Astrocyte of the hippocampus (primary cell): Measurements from ENCODE around the gene CD200R1.
A peak's percentile ranks its signal among the peaks of the same experiment; 100 is the strongest.

Source experiments
- DNase-seq: peaks from one replicate; pipeline ENCODE4 v3.0.0; 2011; ENCODE audit warnings: low read depth, low spot score

CD200R1 gene, protein sequence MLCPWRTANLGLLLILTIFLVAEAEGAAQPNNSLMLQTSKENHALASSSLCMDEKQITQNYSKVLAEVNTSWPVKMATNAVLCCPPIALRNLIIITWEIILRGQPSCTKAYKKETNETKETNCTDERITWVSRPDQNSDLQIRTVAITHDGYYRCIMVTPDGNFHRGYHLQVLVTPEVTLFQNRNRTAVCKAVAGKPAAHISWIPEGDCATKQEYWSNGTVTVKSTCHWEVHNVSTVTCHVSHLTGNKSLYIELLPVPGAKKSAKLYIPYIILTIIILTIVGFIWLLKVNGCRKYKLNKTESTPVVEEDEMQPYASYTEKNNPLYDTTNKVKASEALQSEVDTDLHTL

DNA sequence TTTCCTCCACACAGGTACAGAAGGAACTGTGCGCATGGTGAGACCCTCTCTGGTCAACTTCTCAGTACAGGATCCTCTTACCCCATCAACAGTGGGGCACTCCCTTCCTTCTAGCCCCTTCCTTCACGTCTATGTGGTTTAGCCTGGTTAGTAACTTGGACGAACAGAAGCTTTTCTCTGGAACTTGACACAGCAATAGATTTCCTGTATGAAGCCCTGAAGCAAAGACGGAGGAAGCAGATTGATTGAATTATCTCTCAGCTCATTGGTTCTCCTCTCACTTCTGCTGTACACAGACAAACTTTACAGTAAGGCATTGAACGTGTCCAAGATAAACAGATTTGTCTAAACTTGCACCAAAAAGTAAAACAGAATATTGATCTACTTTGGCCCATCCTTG lies at the start of gene CD200R1:
TSS of gene CD200R1 (minus strand) at position 210 of the 400 bp plus-strand sequence. CDS start 246 bp downstream, outside the sequence.
- no peak for DNase-seq

DNA sequence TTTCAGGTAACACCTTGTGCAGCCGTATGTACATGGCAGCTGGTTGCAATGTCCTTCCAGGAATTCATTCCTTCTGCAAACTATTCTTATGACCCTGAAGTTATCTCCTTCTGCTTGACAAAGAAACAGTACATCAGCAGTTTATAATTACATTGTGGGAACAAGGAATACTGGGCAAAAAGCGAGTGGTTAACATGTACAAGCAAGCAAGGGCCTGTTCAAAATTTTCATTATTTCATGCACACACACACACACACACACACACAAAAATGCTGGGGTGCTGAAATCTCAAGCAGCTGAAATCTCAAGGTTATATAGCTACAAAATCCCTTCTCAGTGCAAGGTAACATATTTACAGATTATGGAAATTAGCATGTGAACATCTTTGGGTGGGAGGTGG lies 46.6 kb upstream of the CD200R1 start:
- no peak for DNase-seq

DNA sequence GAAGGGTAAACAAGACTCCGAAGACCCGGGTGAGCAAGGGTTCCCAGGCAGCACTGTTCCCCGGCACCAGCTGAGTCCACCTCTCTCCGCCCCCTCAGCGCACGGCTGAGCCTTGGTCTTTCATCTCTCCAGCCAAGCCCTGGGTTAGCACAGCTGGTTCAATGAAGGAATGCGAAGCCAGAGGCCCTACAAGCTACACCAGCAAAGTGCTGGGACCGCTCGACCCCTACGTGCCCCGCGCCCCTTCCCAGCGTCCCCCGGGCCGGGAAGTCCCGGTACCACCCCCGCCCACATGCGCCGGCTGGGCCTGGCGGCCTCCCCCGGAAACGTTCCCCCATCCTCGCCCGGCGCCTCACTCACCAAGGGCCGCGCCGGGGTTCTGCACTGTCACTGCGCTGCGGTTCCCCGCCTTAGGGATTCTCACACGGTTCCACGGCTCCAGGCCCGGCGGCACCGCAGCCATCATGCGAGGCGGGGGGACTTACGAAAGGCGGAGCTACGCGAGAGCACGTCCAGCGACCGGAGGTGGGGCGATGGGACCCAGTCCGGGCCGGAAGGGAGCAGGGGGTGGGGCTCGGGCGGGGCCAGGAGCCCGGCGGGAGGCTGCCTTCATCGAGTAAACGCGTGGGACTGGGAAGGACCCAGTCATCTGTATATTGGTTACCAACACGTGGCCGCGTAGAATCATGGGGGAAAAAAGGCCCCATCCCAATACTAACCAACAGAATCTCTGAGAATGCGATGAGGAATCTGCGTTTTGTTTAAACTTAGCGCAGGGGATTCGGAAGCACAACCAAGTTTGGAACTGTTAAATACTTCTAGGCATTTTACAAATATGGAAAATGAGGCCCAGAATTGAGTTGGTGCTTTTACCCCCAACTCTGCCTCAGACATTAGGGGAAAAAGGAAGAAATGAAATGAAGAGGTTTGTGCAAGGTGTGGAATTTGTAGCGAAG lies 44.6 kb upstream of the CD200R1 start:
- peak; percentile 98 for DNase-seq

DNA sequence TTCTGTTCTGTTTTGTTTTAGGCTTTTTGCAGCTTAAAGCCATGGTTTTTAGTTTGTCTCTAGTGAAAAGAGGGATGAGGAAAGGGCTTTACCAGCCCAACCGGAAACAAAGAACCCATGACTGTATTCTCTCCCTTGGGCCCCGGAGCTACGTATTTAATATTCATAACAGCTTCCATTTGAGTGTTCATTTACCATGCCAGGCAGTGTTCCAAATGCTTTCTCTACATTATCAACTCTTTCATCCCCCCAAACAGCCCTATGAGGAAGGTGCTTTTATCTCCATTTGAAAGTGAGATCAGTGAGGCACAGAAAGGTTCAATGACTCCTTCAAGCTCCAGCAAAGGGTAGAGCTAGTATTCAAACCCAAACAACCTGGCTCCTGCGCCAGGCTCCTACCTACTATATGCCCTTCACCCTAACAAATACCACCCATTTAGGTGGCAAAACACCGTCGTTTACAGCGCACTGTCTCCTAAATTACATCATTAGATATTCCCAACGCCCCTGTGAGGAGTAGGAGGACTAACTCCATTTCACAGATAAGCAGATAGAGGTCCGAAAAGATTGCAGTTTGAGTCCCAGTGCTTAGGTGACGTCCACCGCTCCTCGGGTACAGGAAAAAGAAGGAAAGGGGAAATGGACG lies 43.8 kb upstream of the CD200R1 start:
- peak; percentile 33 for DNase-seq

DNA sequence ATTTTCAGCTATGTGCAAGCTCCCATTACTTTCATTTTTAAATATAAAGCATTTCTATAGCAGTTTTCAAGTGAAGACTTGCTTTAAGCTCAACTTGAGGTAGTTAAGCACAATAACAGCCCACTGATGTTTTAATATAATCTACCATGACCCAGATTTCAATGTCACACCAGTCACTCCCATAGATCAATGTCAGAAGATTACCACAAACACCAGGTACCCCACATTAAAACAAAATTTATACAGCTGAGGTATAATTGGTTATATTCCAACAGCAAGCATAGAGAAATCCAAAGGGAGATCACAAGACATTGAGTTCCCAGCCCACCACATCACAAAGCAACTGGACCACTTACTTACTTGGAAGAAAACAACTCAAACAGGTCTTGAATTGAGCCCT lies 38.7 kb upstream of the CD200R1 start:
- no peak for DNase-seq

DNA sequence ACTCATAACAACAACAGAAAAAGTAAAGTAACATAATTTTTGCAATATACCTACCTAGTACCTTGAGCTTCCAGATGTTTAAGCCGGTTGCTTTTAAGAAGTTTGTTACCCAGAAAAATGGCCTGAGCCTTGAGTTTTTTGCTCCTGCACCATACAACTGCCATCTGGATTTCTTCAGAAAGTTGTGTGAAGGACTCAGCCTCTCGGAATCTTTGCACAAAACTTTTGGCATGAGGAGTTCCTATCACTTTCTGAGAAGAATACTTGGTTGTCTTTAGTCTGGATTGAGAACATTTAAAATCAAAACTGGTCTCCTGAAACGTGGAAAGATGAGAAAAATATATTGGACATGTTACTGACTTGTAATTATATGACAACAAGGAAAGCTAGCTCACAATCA lies 33.2 kb upstream of the CD200R1 start:
- no peak for DNase-seq

DNA sequence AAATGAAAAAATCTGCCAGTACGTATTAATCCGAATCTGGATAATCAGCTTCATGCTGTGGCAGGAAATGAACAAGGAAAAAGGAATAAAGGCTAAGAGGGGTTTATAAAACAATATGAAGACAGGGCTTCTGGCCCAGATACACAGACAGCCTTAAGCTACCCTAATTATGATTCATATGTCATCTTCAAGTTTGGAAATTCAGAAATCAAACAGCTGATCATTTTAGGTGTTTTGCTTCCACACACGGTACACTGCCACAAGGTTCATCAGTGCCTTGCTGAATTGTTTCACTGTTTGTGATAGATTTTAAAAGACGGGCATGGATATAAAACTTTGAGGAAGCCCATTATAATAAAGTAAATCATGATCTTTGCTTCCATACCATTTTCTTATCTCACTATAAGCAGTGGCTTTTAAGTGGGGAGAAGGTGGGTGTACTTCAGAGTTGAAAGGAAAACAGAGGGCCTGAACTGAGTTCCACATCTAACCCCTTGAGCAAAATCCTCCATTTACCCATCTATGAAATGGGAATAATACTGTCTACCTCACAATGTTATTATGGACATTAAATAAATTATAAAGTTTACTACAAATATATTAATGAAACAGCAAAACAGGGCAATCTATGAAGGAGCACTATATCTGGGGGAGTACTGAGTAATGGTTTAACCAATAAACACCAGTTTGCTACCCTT lies 31.6 kb upstream of the CD200R1 start:
- DNase-seq, result no peak

DNA sequence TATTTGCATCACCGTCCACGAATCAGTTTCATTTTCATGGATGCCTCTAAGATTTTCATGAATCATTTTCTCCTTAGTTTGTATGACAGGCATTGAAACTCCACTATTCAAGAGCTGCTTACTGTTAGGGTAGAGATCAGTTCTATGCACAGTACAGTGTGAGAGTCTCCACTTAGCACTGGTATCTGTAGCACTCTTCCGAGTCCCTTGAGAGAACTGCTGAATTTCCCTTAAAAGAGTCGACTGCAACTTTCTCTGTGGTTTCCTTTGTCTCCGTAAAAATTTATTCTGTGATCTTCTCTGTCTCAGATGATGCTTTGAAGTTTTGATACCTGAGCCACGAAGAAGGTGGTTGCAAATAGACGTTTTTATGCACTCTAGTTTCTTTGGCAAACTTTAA lies 30.7 kb upstream of the CD200R1 start:
- DNase-seq, result no peak

DNA sequence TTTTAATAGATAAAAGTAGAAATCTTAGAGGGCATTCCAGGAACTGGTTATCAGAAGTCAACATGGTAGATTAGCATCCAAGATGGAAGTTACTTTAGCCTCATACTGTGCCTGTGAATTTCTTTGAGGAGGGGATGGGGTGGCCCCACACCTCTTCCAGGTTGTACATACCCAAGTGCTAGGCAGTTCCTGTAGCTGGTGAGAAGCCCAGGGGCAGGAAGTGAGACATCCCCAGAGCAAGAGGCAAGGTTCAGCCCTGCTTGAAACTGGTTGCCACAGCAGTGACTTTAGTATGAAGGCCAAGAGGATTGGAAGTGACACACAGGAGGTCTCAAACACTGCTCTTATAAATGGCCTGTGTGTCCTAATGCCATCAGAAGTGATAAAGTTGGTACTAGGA lies 27.8 kb upstream of the CD200R1 start:
- no peak for DNase-seq

DNA sequence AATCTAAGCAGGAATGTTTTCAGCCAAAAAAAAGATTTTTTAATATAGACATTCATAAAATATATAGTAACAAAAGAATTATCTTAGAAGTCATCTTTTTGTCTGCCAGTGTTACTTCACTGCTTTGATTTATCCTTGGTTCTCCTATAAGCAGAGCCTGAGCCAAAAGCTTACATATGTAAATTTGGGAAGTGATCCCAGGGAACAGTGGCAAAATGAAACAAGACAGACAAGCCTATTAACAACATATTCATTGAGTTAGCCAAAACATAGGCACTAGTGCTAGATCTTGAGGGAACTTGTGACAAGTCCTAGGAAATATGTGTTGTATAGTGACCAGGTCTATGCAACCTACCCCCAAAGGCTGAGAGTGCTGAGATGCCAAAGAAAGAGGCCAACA lies 27.1 kb upstream of the CD200R1 start:
- DNase-seq, result no peak

DNA sequence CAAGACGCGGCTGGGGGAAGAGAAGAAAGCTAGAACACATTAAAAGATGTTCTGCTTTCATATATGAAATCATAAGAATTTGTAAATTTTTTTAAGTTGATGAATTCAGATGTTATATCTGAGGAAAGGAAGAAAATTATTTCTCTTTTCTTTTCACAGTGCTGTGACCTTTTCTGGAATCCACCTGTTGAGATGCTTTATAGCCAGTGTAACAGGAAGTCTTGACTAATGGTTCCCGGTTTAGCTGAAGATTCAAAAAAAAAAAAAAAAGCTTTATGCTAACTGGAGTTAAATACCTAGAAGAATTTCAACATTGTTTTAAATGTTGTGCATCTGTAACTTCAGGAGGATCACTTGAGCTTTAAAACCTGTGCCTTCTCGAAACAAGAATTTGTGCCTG lies 25.8 kb upstream of the CD200R1 start:
- no peak for DNase-seq

DNA sequence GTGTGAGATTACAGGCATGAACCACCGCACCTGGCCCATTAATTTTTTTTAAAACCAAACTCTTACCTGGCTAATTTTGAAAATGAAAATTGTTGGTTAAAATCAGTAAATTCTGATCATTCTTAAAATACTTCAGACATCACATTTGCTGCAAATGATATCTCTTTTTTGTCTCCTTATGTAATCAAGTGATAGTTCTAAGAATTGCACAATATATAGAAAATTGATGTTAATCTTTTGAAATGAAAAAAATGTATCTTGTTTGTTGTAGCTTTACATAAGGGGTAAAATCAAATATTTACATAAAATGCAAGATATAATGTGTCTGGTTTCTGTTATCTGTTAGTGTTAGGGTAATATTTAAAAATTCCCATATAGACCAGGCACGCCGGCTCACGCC lies 20.9 kb upstream of the CD200R1 start:
- no peak for DNase-seq

DNA sequence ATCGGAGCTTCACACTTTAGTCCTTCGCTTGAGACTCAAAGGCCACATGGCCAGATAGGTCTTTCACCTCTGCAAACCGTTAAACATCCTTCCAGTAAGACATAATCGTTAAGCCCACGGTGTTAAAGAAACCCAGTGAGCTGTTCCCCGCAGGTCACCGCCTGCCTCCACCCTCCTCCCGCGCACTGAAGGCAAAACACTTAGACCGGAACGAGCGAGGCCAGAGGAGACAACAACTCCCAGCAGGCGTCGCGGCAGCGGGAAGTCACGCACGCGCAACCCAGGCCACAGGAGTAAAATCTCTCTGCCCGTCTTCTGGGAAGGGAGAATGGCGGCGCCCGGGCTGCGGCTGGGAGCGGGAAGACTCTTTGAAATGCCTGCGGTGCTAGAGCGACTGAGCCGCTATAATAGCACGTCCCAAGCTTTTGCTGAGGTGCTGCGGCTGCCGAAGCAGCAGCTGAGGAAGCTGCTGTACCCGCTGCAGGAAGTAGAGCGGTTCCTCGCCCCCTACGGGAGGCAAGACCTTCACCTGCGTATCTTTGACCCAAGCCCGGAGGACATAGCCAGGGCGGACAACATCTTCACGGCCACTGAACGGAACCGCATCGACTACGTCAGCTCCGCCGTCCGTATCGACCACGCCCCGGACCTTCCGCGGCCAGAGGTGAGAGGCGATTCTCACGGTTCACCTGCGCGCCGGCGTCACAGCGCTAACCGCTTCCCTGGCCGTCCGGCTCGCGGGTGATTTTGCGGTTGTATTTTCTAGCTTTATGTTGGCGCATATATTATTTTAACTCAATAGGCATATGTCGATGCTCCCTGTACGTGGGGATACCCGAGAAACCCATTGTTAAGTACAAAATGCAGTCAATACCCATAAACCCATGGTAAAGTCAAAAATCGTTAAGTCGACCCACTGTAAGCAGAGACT lies 16.0 kb upstream of the CD200R1 start, which contains the start of gene GTPBP8:
TSS of gene GTPBP8 (plus strand) at position 313 of the 931 bp plus-strand sequence. CDS start at position 329, 16 bp downstream.
- DNase-seq, result peak; percentile 94

DNA sequence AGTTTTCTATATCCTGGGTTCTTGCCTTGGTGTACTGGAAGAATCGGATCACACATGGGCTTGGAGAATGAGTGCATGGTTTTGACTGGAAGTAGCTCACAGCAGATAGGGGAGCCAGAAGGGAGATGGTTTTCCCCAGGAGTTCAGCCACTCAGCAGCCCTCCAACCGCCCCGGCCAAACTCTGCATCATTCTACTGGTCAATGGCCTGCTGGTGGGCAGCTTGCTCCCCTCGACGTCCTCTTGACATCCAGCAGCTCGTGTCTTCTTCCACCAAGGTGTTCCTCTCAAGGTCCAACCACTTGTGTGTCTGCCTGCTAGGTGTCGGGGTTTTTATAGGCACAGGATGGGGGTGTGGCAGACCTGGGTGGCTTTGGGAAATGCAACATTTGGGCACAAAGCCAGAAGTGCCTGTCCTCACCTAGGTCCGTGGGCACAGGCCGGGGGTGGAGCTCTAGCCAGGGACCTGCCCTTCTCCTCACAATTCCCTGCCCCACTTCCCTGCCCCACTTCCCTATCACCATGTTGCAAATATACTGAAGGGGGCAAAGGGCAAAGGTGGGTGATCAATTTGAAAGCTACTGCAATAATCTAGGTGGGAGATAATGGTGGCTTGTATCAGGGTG lies 12.9 kb upstream of the CD200R1 start:
- no peak for DNase-seq

DNA sequence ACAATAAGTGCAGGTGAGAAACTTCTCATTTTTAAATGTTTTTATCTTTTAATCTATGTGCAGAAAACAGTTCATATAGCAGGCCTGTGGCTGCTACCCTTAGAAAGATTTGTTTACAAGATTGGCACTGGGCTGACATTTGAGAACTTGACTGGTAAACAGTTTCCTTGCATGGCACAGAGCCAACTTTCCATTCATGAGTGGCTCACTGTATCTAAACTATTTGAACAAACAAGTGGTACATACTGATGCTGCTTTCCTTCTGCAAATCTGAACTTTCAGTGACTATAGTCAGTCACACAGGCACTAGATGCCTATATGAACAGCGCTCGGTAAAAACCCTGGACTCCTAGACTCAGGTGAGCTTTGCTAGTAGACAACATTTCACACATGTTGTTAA lies 9.6 kb upstream of the CD200R1 start:
- DNase-seq, result peak; percentile 59

DNA sequence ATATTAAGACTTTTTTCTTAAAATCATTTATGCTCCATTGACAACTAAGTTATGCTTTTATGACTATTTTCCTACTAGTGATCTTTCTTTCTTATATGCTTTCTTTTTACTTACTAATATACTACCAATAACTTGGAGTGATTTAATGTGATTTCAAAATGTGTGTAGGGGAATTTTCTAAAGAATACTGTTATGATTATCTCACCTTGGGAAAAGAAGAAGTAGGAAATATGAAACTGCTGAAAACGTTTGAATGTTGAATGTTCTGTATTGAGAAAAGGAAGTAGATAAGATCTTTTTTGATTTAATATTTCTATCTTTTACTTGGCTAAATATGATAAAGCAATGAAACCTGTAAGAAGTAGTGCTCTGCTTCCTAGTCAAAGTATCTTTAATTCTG lies 7.8 kb upstream of the CD200R1 start:
- no peak for DNase-seq

DNA sequence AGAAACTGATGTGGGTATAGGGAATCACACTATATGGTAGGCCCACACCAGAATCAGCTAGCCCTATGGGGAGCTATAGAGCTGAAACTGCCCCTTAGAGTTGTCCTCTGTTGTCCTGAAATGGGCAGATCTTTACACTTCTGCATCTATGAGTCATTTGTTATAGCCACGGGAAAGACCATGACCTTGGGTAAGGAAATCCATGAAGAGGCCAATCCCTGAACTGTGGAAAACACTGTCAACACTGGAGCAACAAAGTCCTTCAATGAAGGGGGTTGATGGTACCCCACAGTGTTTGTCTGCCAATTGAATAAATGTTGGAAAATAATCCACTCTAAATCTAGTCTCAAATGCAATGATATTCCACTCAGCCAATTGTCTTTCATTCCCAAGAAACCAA lies 5.2 kb upstream of the CD200R1 start:
- DNase-seq, result no peak

DNA sequence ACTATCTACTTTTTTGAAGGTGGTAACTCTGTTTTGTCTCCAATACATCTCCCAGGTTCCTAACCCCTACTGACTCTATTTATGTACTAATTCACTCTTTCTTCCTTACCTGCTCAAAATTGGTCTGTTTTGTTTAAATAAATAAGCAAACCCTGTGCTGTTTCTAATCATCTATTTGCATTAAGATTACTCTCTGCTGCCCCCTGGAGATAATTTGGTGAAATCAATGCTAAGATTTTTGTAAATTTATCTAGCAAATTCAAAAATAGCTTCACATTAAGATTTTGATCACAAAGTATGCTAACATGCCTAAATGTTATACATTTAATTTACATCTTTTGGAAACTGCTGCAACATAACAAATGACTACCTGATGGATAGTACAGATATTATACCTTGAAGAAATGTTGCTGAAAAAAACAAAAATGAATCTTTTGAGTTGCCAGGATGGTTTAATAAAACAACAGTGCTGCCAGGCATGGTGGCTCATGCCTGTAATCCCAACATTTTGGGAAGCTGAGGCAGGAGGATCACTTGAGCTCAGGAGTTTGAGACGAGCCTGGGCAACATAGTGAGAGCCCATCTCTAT lies 4.4 kb upstream of the CD200R1 start:
- peak; percentile 50 for DNase-seq

DNA sequence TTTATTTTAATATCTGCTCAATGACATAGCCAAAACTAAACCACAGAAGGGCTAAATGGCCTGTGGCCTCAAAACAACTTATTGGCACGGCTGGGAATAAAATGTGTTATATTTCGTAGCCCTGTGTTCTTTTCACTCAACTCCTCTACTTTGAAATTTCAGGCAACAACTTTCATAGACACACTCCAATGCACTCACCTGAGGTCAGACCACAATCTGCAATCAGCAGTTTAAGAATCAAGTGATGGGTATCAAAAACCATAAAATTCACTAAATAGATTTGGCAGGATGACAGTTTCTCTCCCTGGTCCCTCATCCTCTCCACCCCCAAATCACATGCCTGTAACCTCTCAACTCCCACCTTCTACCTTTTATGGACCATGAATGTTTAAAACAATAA lies 2.0 kb upstream of the CD200R1 start:
- DNase-seq, result no peak

DNA sequence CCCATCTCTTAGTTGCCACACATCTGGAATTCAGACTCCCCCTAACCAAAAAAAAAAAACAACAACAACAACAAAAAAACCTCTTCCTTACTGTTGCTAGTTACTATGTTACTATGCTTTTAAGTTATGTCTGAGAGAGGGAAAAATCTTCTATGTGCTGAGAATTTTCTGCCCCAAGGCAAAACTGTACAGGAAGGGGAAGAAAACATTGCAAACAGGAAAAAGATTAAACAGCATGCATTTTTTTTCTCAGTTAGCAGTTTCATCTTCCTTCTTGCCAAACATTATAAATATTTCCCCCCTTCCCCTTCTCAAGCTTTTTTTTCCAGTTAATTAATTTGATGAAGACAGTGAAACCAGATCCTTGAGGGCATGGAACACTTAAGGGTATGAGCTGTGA lies 1.1 kb upstream of the CD200R1 start:
- no peak for DNase-seq
